NB4 (cell line): ENCODE data around the gene OLFM2.

Source experiments
- POLR2A ChIP-seq: IDR thresholded peaks from 2 replicates; pipeline ENCODE4 v1.6.1; 2011; ENCODE audit warnings: mild to moderate bottlenecking; ENCODE audit not compliant: insufficient read length; ENCODE audit errors: extremely low read depth
- TF ChIP-seq, protein P1 (sequence below): IDR thresholded peaks from one replicate; pipeline ENCODE4 v1.5.1; 2012; ENCODE audit warnings: low read depth, low read length

- TF ChIP-seq, protein P1, sequence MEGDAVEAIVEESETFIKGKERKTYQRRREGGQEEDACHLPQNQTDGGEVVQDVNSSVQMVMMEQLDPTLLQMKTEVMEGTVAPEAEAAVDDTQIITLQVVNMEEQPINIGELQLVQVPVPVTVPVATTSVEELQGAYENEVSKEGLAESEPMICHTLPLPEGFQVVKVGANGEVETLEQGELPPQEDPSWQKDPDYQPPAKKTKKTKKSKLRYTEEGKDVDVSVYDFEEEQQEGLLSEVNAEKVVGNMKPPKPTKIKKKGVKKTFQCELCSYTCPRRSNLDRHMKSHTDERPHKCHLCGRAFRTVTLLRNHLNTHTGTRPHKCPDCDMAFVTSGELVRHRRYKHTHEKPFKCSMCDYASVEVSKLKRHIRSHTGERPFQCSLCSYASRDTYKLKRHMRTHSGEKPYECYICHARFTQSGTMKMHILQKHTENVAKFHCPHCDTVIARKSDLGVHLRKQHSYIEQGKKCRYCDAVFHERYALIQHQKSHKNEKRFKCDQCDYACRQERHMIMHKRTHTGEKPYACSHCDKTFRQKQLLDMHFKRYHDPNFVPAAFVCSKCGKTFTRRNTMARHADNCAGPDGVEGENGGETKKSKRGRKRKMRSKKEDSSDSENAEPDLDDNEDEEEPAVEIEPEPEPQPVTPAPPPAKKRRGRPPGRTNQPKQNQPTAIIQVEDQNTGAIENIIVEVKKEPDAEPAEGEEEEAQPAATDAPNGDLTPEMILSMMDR: no peak
- TF ChIP-seq POLR2A: no peak
Measured at GRCh38 chr19:9903336-9903735, 33.0 kb downstream of the OLFM2 start.
